ENCODE measurements around the gene INPP5K. TPM values are rescaled to one million over a fixed set of nuclear protein-coding genes. Genes with fewer than 3 reads are reported as not detected.

Gene INPP5K
- total and polyA plus RNA-seq, 2 of the 4 experiments (the other 2 are of a cell fraction) = 14.9 to 17.4 TPM

DNA sequence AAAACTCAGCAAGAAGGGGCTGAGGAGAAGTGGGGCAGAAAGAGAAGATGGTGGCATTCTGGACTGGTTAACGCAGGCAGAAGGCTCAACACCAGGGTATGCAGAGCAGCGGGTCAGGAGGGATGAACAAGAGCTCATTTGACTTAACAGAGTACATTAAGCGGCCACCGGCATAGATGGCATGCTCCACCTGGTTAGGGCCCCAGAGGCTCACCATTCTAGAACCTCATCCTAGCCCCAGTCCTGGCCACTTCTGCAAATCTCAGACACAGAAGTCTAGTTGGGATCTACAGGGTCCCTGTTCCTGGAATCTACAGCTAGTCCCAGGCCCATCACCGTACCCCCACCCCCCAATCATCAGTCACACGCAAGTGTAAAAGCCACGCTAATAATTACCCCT is 22.2 kb downstream of the INPP5K start:
- no peak for DNase-seq
- H2AK5ac ChIP-seq (ENCODE audit: low read depth, low read length) = no peak overlapping the region
- no peak overlapping the region for H4K91ac ChIP-seq (ENCODE audit: insufficient read depth, low read depth, low read length)
- H2BK120ac ChIP-seq (ENCODE audit: low read depth, low read length) = no peak overlapping the region
- no peak overlapping the region for H3K4me2 ChIP-seq (ENCODE audit: low read depth, low read length)
- H3K4ac ChIP-seq (ENCODE audit: low read depth, low read length) = no peak overlapping the region
- H3K79me1 ChIP-seq (ENCODE audit: low read depth in 1 of 2, low read length in 2 of 2) = peaks cover 7 to 31% of the 10 kb centered on the region in 2 experiments; a peak in 3 of 4 replicates
- no peak overlapping the region for H3K4me3 ChIP-seq (ENCODE audit: insufficient read depth, low read depth, low read length)
- H3K36me3 ChIP-seq (ENCODE audit: control insufficient read depth, insufficient read depth, low read length) = peaks cover 14% of the 10 kb centered on the region
- dilution Hi-C loops (cut with HindIII; ENCODE audit: low sequenced_read_pairs, unreplicated experiment) = no loop called here
- no peak overlapping the region for H3K9ac ChIP-seq (ENCODE audit: low read depth, low read length)
- no peak overlapping the region for H3K14ac ChIP-seq (replicated peaks; ENCODE audit: low read depth, low read length)
- no peak overlapping the region for H4K8ac ChIP-seq (ENCODE audit: low read depth in 2 of 2, low read length in 2 of 2)
- H3K56ac ChIP-seq (ENCODE audit: extremely low read depth, insufficient read depth, low read length) = no peak overlapping the region
- no peak overlapping the region for H2AFZ ChIP-seq (replicated peaks; ENCODE audit: low read length, poor library complexity)
- CTCF ChIA-PET = no interaction called here
- peaks cover 3% of the 10 kb centered on the region; the same call in 1 of the 2 replicates for H4K20me1 ChIP-seq (ENCODE audit: insufficient read depth, low read length)
- WGBS, 2 experiments (ENCODE audit: extremely low coverage in 2 of 2, insufficient read length in 1 of 2) = 100% methylated on average over 2 of the region's 7 CpGs; no CpG with 5 or more reads in 1 of the 2 experiments
- intact Hi-C loops (cut with micrococcal nuclease) = no loop called here
- peaks cover 14% of the 10 kb centered on the region; the same call in 1 of the 2 replicates for H3K9me1 ChIP-seq (ENCODE audit: insufficient read depth, low read length)
- BruUV-seq (replicated peaks) = no TSS peak
- no peak for ATAC-seq (ENCODE audit: low read depth)
- H2BK20ac ChIP-seq (ENCODE audit: low read depth, low read length) = no peak overlapping the region
- H3K27me3 ChIP-seq (ENCODE audit: control insufficient read depth, insufficient read depth, low read length) = no peaks in the 10 kb centered on the region
- H3K4me1 ChIP-seq (ENCODE audit: control insufficient read depth, insufficient read depth, low read length) = peaks cover 13% of the 10 kb centered on the region
- H2BK15ac ChIP-seq (ENCODE audit: low read depth, low read length) = no peak overlapping the region
- H3K18ac ChIP-seq (ENCODE audit: low read depth, low read length) = no peak overlapping the region
- H4K5ac ChIP-seq (ENCODE audit: low read depth, low read length) = no peak overlapping the region
- TF ChIP-seq BHLHE40 (IDR thresholded peaks at IDR 0.05; ENCODE audit: low read depth, low read length) (no peak), CEBPB (IDR thresholded peaks at IDR 0.05; ENCODE audit: low read depth, low read length) (no peak), RAD21 (IDR thresholded peaks at IDR 0.05; ENCODE audit: low read length) (no peak), MXI1 (IDR thresholded peaks at IDR 0.05; ENCODE audit: borderline replicate concordance, low read depth, low read length) (no peak), SMC3 (IDR thresholded peaks at IDR 0.05; ENCODE audit: low read depth, low read length) (no peak), MAFK (IDR thresholded peaks at IDR 0.05; ENCODE audit: low read depth, low read length) (no peak), RFX5 (IDR thresholded peaks at IDR 0.05; ENCODE audit: low read depth, low read length) (no peak), FOS (IDR thresholded peaks at IDR 0.05; ENCODE audit: low read depth, low read length) (no peak), NFE2L2 (IDR thresholded peaks at IDR 0.05; ENCODE audit: low read depth, low read length) (no peak), ELK1 (IDR thresholded peaks at IDR 0.05; ENCODE audit: borderline replicate concordance, low read depth, low read length) (no peak), MAZ (IDR thresholded peaks at IDR 0.05; ENCODE audit: borderline replicate concordance, low read depth, low read length) (no peak), CTCF (conservative IDR thresholded peaks at IDR 0.05; ENCODE audit: low read depth, low read length) (no peak), RCOR1 (IDR thresholded peaks at IDR 0.05; ENCODE audit: insufficient replicate concordance, low read length) (no peak), CHD1 (IDR thresholded peaks at IDR 0.05; ENCODE audit: low read depth, low read length) (no peak)
- TF ChIP-seq, protein P1, sequence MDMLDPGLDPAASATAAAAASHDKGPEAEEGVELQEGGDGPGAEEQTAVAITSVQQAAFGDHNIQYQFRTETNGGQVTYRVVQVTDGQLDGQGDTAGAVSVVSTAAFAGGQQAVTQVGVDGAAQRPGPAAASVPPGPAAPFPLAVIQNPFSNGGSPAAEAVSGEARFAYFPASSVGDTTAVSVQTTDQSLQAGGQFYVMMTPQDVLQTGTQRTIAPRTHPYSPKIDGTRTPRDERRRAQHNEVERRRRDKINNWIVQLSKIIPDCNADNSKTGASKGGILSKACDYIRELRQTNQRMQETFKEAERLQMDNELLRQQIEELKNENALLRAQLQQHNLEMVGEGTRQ (IDR thresholded peaks at IDR 0.05; ENCODE audit: low read depth, low read length) = no peak
- H2AK9ac ChIP-seq (replicated peaks; ENCODE audit: low read depth, low read length, poor library complexity) = peak overlapping the region; percentile 70
- H2BK5ac ChIP-seq (ENCODE audit: low read depth, low read length, poor library complexity, severe bottlenecking) = no peak overlapping the region
- H3K9me3 ChIP-seq (ENCODE audit: control insufficient read depth, insufficient read depth, low read length) = no peaks in the 10 kb centered on the region
- POLR2A ChIA-PET (ENCODE audit: unreplicated experiment) = no interaction called here
- no peak overlapping the region for H3K23ac ChIP-seq (ENCODE audit: low read depth, low read length)
- H3K27ac ChIP-seq (ENCODE audit: insufficient read depth, low read length) = no peak overlapping the region
- in situ Hi-C loops (cut with MboI; ENCODE audit: low sequenced_read_pairs) = no loop called here

Measured in IMR-90 (cell line).